ENCODE data around the gene SCGB1A1.
"Not testable (repeated sequence)": the region's sequence is repeated elsewhere in the genome, so short reads cannot be mapped to it uniquely, and the experiment has no call there.

SCGB1A1 gene

GRCh38 chr11:62449912-62450311 is 31.1 kb downstream of the SCGB1A1 start:
- not testable (repeated sequence) for DNase-seq (ENCODE audit: low read depth)

- no peak for DNase-seq (ENCODE audit: low read depth)
Observed at GRCh38 chr11:62450543-62451240, 31.9 kb downstream of the SCGB1A1 start.

DNA sequence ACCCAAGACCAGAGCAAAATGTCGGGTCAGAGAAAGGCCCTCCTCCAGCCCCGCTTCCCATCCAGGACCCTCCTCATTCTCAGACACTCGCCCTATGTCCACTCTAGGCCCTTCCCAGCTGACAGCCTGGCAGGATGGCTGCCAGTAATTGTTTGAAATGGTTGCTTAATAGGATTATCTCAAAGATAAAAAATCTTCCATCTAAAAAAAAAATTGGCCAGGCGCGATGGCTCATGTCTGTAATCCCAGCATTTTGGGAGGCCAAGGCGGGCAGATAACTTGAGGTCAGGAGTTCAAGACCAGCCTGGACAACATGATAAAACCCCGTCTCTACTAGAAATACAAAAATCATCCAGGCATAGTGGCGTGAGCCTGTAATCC is 32.4 kb downstream of the SCGB1A1 start:
- no peak for DNase-seq (ENCODE audit: low read depth)

DNA sequence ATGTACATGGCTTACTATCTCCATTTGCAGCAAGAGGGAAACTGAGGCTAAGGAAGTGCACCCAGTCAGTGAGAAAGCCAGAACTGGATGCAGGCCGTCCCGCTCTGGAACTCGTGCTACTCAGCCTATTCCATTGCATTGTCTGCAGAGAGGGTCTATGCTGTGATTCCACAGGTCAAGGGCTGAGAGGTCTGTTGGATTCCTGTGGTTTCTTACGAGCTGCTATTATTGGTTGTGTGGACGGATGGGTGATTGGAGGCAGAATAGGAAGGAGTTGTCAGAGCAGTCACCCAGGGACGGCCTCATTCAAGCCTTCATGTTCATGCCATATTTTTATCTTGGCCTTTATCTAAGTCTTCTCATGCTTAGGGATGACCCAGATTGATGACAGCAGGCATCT is 33.4 kb downstream of the SCGB1A1 start:
- no peak for DNase-seq (ENCODE audit: low read depth)

DNA sequence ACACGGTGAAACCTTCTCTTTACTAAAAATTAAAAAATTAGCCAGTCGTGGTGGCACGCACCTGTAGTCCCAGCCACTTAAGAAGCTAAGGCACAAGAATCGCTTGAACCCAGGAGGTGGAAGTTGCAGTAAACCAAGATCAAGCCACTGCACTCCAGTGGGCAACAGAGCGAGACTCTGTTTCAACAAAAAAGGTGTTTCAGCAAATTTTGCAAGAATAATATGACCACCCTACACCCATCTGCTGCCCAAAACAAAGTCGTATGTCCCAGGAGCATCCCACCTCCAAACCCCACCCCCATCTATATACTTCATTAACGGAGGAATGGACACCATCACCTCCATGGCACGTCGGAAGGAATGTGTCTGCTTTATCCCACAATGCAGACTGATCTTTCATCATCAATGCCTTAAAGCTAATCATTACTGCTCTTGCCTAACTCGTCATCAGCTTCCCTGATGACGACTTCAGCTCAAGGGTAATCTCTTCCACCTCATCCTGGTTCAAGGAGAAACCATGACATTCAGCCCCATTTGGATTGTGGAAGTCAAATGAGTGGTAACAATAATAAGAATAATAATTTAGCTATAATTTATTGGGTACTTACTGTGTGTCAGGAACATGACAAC is 34.1 kb downstream of the SCGB1A1 start:
- no peak for DNase-seq (ENCODE audit: low read depth)

- no peak for DNase-seq (ENCODE audit: low read depth)
Observed at GRCh38 chr11:62456630-62457029, 37.8 kb downstream of the SCGB1A1 start.

- no peak for DNase-seq (ENCODE audit: low read depth)
Observed at GRCh38 chr11:62457478-62457877, 38.6 kb downstream of the SCGB1A1 start.

- no peak for DNase-seq (ENCODE audit: low read depth)
Observed at GRCh38 chr11:62458212-62459002, 39.6 kb downstream of the SCGB1A1 start.

DNA sequence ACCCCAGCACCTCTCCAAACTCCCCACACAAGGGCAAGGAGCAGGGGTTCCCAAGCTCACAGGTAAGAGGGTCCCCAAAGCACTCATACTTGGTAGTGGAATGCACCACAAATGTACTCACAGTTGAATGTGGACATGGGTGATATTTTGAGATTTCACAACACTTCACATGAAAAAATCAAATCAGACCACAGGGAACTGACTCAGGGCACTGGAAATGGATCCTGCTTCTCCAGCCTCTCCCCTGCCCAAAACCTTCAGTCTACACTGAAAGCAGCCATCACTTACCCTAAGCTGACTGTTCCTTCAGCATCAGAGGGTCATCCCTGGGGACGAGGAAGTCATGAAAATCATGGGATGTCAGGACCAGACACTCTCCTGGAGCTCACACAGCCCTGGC is 40.2 kb downstream of the SCGB1A1 start:
- DNase-seq (ENCODE audit: low read depth), result no peak

GRCh38 chr11:62461740-62462507 is 43.1 kb downstream of the SCGB1A1 start:
- DNase-seq (ENCODE audit: low read depth), result no peak

GRCh38 chr11:62462508-62462892 is 43.7 kb downstream of the SCGB1A1 start:
- no peak for DNase-seq (ENCODE audit: low read depth)

- DNase-seq (ENCODE audit: low read depth), result no peak
Observed at GRCh38 chr11:62463121-62463542, 44.3 kb downstream of the SCGB1A1 start.

DNA sequence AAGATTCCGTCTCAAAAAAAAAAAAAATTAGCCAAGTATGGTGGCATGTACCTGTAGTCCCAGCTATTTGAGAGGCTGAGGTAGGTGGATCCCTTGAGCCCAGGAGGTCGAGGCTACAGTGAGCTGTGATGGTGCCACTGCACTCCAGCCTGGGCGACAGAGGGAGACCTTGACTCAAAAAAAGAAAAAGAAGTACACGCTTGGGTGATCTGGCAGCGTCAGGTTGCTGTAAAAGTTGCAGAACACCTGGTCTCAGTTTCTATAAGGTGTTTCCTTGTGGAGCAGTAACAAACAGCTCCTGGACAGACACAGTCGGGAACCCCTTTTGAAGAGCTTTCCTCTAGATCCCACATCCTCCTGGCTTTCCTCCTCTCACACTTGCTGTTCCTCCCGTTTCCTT is 45.8 kb downstream of the SCGB1A1 start:
- no peak for DNase-seq (ENCODE audit: low read depth)

GRCh38 chr11:62466444-62466843 is 47.6 kb downstream of the SCGB1A1 start:
- DNase-seq (ENCODE audit: low read depth), result no peak

GRCh38 chr11:62468577-62468976 is 49.7 kb downstream of the SCGB1A1 start:
- DNase-seq (ENCODE audit: low read depth), result no peak

GRCh38 chr11:62471603-62472002 is 52.8 kb downstream of the SCGB1A1 start:
- DNase-seq (ENCODE audit: low read depth), result no peak

DNA sequence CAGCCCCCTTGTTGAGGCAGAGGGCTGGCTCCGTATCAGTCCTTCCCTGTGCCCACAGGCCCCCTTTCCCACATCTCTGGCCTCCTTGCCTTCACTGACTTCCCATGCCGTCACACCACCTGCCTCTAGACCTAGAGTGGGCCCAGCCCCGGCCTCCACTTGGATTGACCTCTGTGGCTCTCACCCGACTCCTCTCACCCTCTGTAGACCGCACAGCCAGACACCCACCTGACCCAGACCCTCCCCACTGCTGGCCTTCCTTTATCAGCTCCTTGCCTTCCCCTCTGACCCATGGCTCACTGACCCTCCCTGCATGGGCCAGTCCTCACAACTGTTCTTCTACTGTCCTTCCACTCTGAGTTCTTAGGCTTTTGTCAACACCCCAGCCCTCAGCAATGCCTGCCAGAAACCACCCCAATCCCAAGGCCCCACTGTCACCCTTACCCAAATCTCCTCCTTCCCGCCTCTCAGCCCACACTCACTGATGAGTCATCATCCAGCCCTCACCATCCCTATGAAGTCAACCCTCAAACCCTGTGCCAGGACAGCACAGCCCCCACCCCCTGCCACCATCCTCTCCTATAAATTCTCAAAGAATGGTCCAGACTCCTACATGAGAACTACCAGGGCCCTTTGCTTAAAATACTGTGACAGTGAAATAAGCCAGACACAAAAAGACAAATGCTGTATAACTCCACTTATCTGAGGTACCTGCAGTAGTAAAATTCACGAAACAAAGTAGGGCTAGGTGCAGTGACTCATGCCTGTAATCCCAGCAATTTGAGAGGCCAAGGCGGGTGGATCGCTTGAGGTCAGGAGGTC is 53.4 kb downstream of the SCGB1A1 start:
- no peak for DNase-seq (ENCODE audit: low read depth)
